ENCODE measurements around the gene UGT1A7. TPM values are rescaled to one million over a fixed set of nuclear protein-coding genes. Genes with fewer than 3 reads are reported as not detected.

UGT1A7 gene
- total RNA-seq, 2 experiments from 2014 or later, result not detected

DNA sequence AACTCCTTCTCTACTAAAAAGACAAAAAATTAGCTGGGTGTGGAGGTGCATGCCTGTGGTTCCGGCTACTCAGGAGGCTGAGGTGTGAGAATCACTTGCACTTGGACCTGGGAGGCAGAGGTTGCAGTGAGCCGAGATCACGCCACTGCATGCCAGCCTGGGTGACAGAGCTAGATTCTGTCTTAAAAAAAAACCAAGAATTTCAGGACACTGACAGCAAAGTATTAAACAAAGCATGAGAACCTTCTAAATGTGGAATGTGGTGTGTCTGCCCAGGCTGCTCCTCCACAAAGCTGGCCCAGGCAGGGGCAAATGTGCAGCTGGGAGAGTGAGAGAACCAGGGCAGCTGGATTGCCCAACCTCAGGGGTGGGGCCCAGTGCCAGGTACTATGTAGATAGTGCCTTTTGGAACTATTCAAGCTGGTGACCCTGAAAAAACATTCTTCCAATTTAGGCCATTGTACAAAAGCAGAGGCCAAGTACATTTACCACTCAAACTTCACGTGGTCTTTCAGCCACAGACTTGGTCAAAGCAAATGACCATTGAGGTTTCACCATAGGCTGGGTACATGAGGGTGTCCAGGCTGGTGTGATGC is 24.3 kb downstream of the UGT1A7 start:
- H3K27ac ChIP-seq (ENCODE audit: low read depth in 1 of 2, low read length in 2 of 2), result no peak overlapping the region
- TF ChIP-seq, protein P1, sequence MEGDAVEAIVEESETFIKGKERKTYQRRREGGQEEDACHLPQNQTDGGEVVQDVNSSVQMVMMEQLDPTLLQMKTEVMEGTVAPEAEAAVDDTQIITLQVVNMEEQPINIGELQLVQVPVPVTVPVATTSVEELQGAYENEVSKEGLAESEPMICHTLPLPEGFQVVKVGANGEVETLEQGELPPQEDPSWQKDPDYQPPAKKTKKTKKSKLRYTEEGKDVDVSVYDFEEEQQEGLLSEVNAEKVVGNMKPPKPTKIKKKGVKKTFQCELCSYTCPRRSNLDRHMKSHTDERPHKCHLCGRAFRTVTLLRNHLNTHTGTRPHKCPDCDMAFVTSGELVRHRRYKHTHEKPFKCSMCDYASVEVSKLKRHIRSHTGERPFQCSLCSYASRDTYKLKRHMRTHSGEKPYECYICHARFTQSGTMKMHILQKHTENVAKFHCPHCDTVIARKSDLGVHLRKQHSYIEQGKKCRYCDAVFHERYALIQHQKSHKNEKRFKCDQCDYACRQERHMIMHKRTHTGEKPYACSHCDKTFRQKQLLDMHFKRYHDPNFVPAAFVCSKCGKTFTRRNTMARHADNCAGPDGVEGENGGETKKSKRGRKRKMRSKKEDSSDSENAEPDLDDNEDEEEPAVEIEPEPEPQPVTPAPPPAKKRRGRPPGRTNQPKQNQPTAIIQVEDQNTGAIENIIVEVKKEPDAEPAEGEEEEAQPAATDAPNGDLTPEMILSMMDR (IDR thresholded peaks at IDR 0.05), result no peak
- Mint-ChIP-seq H3K9me3 (peaks cover 3% of the 10 kb centered on the region), H3K27ac (no peak overlapping the region), H3K4me1 (ENCODE audit: low read depth) (no peaks in the 10 kb centered on the region), H3K36me3 (ENCODE audit: low read depth) (no peaks in the 10 kb centered on the region), H3K27me3 (peaks cover 19% of the 10 kb centered on the region), H3K4me3 (no peak overlapping the region)
- H3K4me1 ChIP-seq (ENCODE audit: insufficient read depth, low read length), result no peaks in the 10 kb centered on the region
- intact Hi-C loops (cut with DNase I, micrococcal nuclease), result no loop called here
- no peak for ATAC-seq (ENCODE audit: poor library complexity)
- CTCF ChIA-PET, result no interaction called here
- H3K9me3 ChIP-seq (ENCODE audit: control insufficient read depth in 1 of 2, insufficient read depth in 1 of 2, low read length in 2 of 2), result peaks cover 3 to 4% of the 10 kb centered on the region in 2 experiments
- DNase-seq, result no peak
- peaks cover 0 to 6% of the 10 kb centered on the region in 2 experiments for H3K27me3 ChIP-seq (ENCODE audit: control insufficient read depth in 1 of 2, insufficient read depth in 2 of 2, low read length in 2 of 2)
- H3K36me3 ChIP-seq (ENCODE audit: insufficient read depth, low read length), result no peaks in the 10 kb centered on the region
- no peak overlapping the region for H3K4me3 ChIP-seq (ENCODE audit: low read length)
- POLR2A ChIA-PET, result no interaction called here

DNA sequence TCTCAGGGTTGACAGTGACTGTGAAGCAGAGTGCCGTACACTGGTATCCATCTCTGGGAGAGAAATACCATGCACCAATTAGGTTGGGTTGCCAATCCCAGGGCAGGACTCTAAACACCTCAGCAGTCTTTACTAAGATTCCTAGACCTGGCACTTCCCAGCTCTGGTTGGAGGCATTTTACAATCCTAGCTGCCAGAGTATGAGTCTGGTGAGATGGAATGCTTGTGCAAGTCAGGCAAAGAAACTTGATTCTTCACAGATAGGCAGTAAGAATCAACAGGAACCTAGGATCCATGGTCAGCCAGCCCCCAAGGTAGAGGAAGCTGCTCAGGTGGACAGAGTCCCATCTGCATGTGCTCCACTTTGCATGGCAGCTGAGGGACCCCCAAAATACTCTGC is 25.0 kb downstream of the UGT1A7 start:
- Mint-ChIP-seq H3K27me3 (peaks cover 25% of the 10 kb centered on the region), H3K27ac (no peak overlapping the region), H3K4me3 (no peak overlapping the region), H3K36me3 (ENCODE audit: low read depth) (no peaks in the 10 kb centered on the region), H3K9me3 (peaks cover 3% of the 10 kb centered on the region), H3K4me1 (ENCODE audit: low read depth) (no peaks in the 10 kb centered on the region)
- POLR2A ChIA-PET, result no interaction called here
- ATAC-seq (ENCODE audit: poor library complexity) (no peak), DNase-seq (no peak)
- intact Hi-C loops (cut with DNase I, micrococcal nuclease), result no loop called here
- no peaks in the 10 kb centered on the region for H3K36me3 ChIP-seq (ENCODE audit: insufficient read depth, low read length)
- TF ChIP-seq, protein P1 (IDR thresholded peaks at IDR 0.05), result no peak
- H3K27ac ChIP-seq (ENCODE audit: low read depth in 1 of 2, low read length in 2 of 2), result no peak overlapping the region
- CTCF ChIA-PET, result interaction anchor here (0.7 kb wide), 1 partner anchor 880 kb away, joined by 3 read pairs; no protein-coding TSS in a partner anchor
- H3K4me1 ChIP-seq (ENCODE audit: insufficient read depth, low read length), result no peaks in the 10 kb centered on the region
- H3K9me3 ChIP-seq (ENCODE audit: control insufficient read depth in 1 of 2, insufficient read depth in 1 of 2, low read length in 2 of 2), result peaks cover 3 to 4% of the 10 kb centered on the region in 2 experiments
- H3K4me3 ChIP-seq (ENCODE audit: low read length), result no peak overlapping the region
- peaks cover 0 to 6% of the 10 kb centered on the region in 2 experiments for H3K27me3 ChIP-seq (ENCODE audit: control insufficient read depth in 1 of 2, insufficient read depth in 2 of 2, low read length in 2 of 2)

DNA sequence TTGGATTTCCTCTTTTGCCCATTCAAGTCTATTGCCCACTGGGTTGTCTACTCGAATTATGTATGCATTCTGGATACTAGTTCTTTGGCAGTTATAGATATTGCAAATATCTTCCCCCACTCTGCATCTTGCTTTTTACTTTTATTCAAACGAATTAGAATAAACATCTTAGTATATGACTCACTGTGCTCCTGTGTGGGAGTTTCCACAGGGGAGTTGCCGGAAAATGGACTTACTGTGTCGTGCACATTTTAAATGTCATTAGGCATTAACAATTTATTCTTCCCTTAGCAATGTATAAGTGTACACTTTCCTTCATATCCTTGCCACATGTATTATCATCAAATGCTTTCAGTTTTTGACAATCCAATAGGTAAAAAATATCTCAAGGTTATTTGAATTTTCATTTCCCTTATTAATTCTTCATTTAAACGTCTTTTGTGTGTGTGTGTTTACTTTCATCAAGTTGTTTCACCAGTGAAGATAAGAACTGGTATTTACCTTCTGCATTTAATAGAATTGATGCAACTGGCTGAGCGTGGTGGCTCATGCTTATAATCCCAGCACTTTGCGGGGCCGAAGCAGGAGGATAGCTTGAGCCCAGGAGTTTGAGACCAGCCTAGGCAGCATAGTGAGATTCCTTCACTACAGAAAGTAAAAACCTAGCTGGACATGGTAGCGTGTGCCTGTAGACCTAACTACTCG is 26.4 kb downstream of the UGT1A7 start:
- peaks cover 4 to 6% of the 10 kb centered on the region in 2 experiments for H3K27me3 ChIP-seq (ENCODE audit: control insufficient read depth in 1 of 2, insufficient read depth in 2 of 2, low read length in 2 of 2)
- DNase-seq (no peak), ATAC-seq (ENCODE audit: poor library complexity) (no peak)
- H3K36me3 Mint-ChIP-seq (ENCODE audit: low read depth), result no peaks in the 10 kb centered on the region
- H3K4me1 ChIP-seq (ENCODE audit: insufficient read depth, low read length), result no peaks in the 10 kb centered on the region
- no peak overlapping the region for H3K27ac ChIP-seq (ENCODE audit: low read depth in 1 of 2, low read length in 2 of 2)
- H3K27me3 Mint-ChIP-seq, result peaks cover 31% of the 10 kb centered on the region
- H3K4me3 Mint-ChIP-seq, result no peak overlapping the region
- H3K27ac Mint-ChIP-seq, result no peak overlapping the region
- H3K4me3 ChIP-seq (ENCODE audit: low read length), result no peak overlapping the region
- H3K9me3 ChIP-seq (ENCODE audit: control insufficient read depth in 1 of 2, insufficient read depth in 1 of 2, low read length in 2 of 2), result peaks cover 3 to 4% of the 10 kb centered on the region in 2 experiments
- intact Hi-C loops (cut with DNase I, micrococcal nuclease), result no loop called here
- CTCF ChIA-PET, result no interaction called here
- POLR2A ChIA-PET, result no interaction called here
- no peaks in the 10 kb centered on the region for H3K4me1 Mint-ChIP-seq (ENCODE audit: low read depth)
- H3K9me3 Mint-ChIP-seq, result peaks cover 3% of the 10 kb centered on the region
- no peaks in the 10 kb centered on the region for H3K36me3 ChIP-seq (ENCODE audit: insufficient read depth, low read length)
- TF ChIP-seq, protein P1 (IDR thresholded peaks at IDR 0.05), result no peak
